Measurements from ENCODE around the gene CYSTM1. TPM values are rescaled to one million over a fixed set of nuclear protein-coding genes. Genes with fewer than 3 reads are reported as not detected.

The CYSTM1 gene
- polyA plus RNA-seq, 10 donors = 19.6 to 40.6 (median 37.0) TPM

DNA sequence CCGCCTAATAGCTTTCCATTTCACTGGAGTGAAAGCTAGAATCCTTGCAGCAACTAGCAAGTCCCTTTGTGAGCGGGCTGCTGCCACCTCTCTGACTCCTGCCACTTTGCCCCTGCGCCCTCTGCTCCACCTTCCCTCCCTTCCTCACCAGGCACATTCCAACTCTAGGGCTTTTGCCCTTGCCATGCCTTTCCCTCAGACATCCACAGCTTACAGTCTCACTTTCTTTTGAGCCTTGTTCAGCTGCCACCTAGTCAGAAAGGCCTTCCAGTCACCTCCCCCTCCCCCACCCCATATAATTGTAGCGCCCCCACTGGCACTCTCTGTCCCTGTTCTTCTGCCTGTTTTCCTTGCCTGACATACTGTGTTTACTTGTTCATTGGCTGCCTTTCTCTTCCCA lies 31.0 kb downstream of the CYSTM1 start:
- no peak for DNase-seq

DNA sequence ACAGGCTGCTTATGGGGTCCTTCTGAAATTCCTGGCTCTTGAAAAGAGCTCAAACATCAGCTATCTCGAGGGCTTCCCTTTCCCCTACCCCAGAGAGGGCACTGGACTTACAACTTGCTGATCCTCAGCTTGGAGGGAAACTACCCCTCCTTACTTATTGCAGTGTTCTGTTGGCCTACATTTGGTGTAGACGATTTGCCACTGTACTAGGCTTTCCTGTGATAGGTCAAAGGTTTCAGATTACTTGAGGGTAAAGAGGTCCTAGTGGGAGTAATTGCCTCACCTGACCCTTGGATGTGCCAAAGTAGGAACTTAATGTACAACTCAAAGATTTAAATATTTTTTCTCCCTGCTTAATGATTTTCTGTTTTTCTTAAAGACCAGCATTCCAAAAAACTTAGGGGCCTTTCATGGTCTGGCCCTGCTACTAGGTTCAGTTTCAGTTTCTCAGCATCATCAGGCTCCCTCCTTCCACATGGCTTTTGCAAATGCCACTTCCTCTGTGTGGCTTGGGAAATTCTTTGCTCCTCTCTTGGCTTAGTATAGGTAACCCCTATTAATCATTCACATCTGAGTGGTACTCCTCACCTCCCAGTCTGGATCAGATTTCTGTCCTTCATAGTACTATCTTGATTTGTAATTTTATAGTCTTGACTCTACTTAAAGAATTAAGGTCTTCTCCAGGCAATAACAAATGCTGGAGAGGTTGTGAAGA lies 32.4 kb downstream of the CYSTM1 start:
- DNase-seq = no peak

DNA sequence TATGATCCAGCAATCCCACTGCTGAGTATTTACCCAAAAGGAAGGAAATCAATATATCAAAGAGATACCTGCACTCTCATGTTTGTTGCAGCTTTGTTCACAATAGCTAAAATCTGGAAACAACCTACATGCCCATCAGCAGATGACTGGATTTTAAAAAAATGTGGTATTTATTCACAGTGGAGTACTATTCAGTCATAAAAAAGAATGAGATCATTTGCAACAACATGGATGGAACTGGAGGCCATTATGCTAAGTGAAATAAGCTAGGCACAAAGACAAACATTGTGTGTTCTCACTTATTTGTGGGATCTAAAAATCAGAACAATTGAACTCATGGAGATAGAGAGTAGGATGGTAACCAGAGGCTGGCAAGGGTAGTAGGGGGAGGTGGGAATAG lies 33.1 kb downstream of the CYSTM1 start:
- no peak for DNase-seq

DNA sequence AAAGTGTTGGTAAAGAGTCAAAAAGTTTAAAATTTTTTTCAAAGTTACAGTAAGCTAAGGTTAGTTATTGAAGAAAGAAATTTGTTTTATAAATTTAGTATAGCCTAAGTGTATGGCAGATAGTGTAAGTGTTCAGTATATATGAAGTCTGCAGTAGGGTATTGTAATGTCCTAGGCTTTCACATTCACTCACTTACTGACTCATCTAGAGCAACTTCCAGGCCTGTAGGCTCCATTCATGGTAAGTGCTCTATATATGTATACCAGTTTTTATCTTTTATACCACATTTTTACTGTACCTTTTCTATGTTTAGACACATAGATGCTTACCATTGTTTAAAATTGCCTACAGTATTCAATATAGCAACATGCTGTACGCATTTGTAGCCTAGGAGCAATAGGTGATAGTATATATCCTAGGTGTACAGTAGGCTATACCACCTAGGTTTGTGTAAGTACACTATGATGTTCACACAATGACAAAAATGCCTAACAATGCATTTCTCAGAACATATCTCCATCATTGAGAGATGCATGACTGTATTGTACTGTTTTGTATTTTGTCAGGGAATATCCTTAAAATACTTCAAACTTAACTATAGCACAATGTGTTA lies 38.5 kb downstream of the CYSTM1 start:
- no peak for DNase-seq

DNA sequence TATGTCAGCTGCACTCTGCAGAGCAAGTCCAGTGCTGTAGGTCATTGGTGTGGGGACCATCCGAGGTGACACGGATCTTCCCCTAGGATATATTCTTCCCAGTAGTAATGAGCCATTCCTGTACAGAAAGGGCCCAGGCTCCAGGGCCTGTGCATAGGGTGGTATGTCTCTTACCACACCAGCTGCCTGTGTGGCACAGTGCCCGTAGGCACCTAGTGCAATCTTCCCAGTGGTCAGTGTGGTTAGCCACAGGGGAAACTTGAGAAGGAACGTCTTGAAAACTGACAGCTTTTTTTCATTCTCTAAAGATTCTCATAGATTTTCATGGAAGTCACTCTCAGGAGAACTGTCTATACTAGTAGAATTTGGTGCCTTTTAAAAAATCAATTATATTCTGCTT lies 39.8 kb downstream of the CYSTM1 start:
- DNase-seq = no peak

DNA sequence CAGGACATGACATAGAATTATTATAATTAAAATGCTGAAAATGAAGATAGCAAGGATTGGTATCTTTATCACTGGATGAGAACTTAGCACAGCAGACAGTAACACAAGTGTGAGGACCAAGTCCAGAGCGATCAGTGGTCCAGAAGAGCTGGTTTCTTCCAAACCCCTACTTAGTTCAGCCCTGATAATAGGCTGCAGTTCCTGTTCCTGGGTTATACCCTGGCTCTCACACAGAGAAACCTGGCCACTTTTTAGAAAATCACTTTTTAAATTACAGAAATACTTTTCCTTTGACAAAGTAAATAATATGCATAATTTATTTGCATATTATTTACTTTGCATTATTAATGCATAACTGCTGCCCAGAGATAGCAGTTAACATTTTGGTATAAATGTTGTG lies 40.3 kb downstream of the CYSTM1 start:
- no peak for DNase-seq

DNA sequence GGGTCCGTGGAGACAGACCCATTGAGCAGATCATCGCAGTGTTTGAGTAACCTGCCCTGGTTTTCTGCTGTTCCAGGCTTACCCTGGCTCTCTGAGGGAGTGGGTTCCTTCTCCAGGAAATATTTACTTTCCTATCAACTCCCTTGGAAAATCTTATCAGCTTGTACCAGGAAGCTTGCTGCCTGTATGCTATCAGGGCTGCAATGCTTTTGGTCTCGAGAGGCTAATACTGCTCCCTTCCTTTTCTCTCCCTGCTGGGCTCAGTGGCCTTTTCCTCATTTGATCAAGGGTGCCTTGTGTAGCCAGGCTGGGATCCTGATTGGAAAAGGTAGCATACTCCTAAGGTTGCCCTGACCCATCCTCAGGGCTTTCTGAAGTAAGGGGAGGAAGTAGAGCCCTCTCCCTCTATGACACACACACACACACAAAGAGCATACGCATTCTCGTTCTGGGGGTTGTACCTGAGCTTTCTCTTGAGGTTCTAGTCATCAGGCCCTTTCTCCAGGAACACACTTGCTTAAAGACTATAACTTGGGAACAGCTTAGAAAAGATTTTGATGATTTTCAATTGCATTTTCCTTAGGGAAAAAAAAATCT lies 41.6 kb downstream of the CYSTM1 start:
- no peak for DNase-seq

DNA sequence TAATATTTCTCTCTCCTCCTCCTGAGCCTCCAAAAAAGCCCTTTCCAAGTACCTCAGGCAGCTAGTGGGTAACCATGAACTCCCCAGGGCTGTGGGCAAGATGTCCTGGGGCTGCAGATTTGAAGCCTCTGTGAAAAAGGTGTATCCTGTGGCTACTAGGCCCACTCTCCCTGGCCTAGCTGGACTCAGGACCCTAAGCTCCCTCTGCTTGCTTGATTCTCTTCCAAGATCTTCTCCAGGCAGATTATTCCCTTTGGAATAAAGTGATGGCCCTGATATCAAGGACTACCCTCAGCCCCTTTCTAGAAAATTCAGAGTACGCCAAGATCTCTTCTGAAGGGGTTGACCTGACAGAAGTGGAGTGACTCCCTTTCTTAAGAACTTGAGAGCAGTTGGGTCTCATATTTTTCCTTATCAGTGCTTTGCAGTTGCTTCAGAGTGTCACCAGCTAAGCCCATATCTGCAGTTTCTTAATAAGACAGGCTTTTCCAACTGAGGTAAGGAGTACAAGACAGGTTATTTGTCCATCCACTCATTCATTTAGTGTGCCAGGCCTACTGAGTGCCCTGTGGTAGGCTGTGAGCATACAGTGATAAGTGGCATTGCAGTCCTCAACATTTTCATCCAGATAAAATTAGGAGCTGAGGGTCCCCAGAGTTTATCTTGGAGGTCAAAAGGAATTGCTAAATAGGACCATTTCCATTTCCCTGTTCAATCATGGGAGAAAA lies 42.5 kb downstream of the CYSTM1 start:
- DNase-seq = no peak

DNA sequence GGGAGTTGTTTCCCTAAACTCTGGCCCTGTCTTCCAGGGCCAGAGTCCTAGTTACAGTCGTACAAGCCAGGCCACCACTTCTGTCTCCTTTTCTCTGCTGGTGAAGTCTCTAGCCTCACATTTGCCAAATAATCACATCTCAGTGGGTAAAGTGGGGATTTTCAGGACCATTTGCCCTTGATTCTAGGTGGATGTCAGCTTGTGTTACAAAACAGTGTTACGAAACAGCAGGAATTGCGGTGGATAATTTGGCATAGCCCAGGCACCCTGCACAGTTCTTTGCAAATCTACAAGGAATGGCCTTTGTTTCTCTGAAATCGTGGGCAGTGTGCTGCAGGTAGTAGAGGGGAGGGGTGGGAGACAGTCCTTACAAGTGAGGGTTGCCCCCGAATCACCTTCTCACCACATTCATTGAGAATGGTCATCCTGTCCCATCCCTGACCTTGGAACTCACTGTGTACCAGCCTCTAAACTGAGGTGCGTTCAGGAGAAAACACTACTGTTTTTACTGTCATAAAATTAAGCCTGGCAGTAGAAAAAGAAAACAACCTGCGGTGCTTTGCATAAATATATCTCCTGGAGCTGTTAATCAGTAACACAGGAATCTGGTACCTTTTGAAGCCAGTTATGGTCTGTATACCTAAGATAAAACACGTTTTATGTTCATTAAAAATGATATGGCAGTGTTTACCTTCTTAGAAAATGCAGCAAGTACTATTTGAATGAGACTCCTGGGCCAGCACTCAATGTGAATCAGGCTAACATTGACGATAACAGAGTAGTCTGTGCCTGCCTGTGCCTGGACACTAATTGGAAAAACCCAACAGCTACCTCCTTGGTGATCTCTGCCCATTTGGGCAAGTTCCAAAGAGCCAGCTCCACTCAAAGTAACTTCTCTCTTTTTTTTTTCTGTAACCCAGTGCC lies 44.3 kb downstream of the CYSTM1 start:
- no peak for DNase-seq

DNA sequence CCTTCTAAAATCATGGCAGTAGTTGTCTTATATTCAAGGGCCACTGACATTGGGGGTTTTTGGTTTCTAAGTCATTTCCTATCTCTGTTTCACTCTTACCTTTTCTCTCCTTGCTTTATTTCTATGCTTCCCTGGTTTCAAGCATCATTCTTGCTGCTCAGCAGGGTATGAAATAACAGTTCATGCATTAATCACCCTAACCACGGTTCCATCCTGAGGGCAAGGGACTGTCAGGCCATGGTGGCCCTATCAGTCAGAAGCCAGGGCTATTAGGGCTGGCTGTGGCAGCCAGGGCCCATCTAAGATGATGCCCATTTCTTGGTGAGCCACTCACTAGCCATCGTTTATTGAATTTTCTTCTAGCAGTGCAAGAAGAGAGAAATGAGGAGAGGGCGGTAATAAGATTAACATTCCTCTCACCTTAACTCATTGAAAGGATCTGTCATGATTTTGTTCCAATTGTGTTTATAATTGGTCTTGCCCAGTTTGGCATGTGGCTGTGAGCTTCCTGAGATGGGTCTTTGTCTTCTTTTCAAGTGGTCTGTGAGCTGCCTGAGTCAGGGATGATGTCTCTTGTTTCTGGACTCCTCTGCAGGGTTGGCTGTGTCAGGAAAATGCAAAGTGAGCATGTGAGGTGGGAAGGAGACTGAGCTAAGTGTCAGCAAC lies 45.2 kb downstream of the CYSTM1 start:
- no peak for DNase-seq

DNA sequence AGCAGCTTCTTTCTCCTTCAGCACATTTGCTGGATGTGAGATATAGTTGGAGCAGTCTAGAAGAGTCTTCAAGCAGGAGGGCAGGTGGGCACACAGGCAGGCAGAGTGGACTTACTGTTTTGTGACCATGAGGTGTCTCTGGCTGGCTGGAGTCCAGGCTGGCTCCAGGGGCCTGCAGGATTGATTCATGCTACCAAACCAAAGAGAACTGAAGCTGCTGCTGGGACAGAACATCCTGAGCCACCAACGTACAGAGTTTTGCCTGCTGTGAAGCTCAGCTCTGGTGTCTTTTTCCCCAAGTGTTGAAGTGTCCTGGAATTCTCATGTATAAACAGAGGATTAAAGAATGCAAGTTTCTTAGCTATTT lies 45.7 kb downstream of the CYSTM1 start:
- no peak for DNase-seq

DNA sequence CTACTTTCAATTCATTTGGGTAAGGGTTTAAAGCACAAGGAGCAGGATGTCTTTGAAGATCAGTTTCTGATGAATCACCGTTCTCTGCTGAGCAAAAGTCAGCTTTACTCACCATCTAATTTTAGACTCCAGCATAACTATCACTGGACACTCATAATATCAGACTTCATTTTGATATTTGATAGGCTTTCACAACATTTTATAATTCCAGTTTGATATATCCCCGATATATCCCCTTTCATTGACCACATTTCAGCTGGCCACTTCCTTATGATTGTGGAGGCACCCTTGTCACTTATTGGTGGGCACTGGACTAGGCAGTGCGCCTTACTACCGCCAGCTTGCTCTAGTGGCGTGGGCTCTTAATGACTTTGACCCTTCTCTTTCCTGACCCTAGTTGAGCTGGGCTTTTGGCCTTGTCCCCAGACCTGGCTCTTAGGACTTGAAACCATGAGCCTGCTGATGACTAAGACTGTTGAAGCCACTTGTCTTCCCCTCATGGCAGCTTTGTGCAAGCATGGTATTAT lies 46.8 kb downstream of the CYSTM1 start:
- DNase-seq = peak in 1 of 3 donors; percentile 57

DNA sequence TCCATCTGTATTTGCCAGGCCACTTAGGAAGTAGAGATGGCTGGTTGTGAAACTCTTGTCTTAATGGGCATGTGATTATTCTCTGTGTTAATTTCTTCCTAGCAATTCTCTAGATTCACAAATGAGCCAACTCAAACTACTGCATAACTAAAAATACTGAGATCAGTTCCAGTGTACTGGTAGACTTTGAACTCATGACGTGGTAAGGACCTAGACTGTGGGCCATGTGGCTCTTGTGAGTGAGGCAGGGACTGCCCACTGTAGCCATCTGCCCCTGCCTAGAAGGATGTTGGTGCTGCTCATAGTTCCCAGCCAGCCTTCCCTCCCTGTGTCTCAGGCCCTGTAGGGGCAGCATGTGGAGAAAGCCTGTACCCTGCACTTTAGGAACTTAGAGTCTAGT lies 47.4 kb downstream of the CYSTM1 start:
- DNase-seq = no peak

DNA sequence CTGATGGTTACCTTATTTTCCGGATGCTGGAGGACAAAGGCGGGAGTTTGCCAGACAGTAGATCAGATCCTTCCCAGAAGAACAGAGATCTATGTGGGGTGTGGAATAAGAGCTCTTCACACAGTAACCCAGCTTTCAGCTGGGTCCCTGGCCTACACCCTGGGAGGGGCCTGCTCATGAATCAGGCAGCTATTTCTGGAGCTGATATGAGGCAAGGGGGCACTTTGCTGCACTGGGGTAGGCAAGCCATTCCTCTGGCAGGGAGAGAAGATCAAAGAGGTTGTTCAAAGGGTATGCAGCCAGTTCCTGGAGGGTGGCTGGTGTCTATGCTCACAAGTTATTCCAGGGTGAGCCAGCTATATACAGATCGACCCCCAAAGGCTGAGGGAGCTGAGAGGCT lies 48.6 kb downstream of the CYSTM1 start:
- no peak for DNase-seq

DNA sequence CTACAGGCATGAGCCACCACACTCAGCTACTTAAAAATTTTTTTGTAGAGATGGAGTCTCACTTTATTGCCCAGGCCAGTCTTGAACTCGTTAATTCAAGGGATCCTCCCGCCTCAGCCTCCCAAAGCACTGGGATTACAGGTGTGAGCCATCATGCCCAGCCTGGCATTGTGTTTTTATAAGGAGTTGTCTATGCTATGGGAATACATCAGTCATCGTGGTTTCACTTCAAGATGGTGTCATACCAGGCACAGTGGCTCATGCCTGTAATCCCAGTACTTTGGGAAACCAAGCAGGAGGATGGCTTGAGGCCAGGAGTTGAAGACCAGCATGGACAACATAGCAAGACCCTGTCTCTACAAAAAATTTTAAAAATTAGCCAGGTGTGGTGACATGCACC lies 49.7 kb downstream of the CYSTM1 start:
- DNase-seq = no peak

DNA sequence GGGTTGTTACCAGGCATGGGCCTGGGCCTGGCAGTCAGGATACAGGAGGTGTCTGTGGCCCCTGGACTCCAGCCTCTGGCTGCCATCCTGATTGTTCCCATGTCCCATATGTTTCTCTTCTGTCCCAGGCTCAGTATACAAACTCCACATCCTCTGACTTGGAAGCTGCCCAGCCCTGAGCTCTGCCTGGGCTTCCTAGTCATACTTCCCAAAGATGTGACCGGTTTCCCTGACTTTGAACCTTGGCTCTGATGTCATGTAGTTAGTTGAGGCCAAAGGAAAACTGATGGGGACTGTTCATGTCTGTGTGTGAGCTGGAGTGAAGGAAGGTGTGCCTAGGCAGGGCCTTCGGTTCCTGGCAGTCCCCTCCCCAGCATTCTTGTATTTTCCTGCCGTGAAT lies 50.4 kb downstream of the CYSTM1 start:
- no peak for DNase-seq

DNA sequence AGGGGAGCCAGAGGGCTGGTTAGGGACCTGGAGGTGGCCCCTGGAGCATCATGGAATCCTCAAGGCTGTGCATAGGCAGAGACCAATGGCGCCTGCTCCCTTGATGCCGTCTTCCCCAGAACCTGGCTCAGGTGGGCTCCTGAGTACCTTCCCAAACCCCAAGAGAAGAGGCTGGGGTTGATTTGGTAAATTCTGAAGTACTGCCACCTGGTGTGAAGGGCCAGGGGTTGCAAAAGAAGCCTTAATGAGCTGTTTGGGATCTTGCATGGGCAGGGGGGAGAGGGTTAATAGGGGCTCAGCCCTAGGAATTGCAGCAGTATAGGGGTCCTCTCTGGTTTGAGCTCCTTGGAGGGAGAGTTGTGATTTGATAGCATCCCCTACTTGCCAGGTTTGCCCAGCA lies 52.1 kb downstream of the CYSTM1 start:
- DNase-seq = no peak

DNA sequence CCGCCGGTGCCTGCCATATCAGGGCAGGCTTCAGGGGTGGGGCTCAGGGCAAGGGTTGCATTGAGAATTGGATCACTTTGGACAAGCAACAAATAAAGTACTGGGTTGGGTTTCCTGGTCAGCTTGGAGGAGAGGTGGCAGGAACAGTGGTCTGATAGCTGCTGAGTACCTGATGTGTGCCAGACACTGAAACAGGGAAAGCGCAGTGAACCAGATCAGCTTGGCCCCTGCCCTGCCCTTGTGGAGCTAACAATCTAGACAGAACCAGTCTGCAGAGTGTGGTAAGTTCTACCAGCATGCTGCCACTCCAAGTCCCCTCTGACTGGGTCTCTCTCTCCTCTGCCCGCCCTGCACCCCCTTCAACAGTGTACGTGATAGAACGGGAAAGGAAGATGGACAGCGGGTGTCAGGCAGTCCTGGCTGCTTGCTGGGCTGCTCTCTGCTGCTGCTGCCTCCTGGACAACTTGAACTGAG lies 53.4 kb downstream of the CYSTM1 start:
- DNase-seq = no peak

DNA sequence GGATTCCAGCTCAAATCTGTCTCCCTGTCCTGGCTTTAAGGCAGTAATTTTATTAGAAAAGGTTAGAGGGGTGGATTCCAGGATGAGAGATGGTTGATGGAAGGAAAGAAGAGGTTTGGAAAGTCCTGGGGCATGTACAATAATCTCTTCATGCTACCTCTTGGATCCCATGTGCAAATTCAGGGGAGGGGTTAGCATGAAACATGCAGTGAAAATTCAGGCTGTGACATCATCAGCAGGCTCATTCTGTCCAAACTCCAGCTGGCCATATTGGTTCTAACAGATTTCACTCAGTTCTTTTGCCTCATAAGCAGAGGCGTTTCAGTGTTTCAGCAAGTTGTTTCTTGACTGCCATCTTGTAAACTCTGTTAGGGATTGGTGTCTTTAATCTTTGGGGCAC lies 55.4 kb downstream of the CYSTM1 start:
- DNase-seq = no peak

DNA sequence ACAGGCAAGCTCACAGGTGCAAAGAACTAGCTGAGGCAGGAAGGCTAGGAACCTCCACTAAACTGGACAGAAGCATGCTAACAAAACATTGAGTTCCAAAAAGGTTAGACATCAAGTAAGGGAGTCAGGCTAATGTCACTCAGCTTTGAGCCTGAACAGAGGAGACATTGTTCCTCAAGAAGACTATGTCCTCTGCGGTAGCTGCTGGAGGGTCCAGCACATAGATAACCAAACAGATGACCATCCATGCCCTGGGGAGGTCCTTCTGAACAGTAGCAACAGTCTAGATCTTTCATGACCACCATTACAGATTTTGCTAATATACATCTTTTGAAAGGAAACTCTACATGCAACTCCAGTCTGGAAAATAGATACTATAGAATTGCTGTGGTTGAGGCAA lies 57.7 kb downstream of the CYSTM1 start:
- DNase-seq = no peak

Measured in muscle of back (tissue), 11 donors.